Loucy (cell line): ENCODE measurements around the gene RNASEH2C.

ENCODE experiments used
- H2AFZ ChIP-seq: fragments of 200-600 bp; sonication (generic); 2 replicates; pipeline ENCODE4 v1.6.0; 2016; ENCODE audit warnings: antibody characterized with exemption, mild to moderate bottlenecking, low read length, moderate library complexity
- H3F3A ChIP-seq: fragments of 200-600 bp; 2 replicates; pipeline ENCODE4 v1.6.0; 2016; ENCODE audit warnings: antibody characterized with exemption, low read depth, mild to moderate bottlenecking
- H3K27me3 ChIP-seq: fragments of 200-600 bp; sonication (generic); 2 replicates; pipeline ENCODE4 v1.6.1; 2014; ENCODE audit warnings: low read length, mild to moderate bottlenecking; ENCODE audit not compliant: insufficient read depth, poor library complexity, severe bottlenecking
- H3K36me3 ChIP-seq: fragments of 200-600 bp; sonication (generic); 2 replicates; pipeline ENCODE4 v1.6.1; 2016; ENCODE audit warnings: low read length; ENCODE audit not compliant: insufficient read depth
- H3K4me1 ChIP-seq: fragments of 200-600 bp; sonication (generic); 2 replicates; pipeline ENCODE4 v1.5.1; 2014; ENCODE audit warnings: low read length, mild to moderate bottlenecking; ENCODE audit not compliant: insufficient read depth, poor library complexity, severe bottlenecking
- H3K4me2 ChIP-seq: fragments of 200-600 bp; sonication (generic); 2 replicates; pipeline ENCODE4 v1.6.0; 2014; ENCODE audit warnings: antibody characterized with exemption, low read length, low read depth, mild to moderate bottlenecking; ENCODE audit not compliant: poor library complexity, severe bottlenecking
- H3K4me3 ChIP-seq: fragments of 200-600 bp; sonication (generic); 2 replicates; pipeline ENCODE4 v1.5.1; 2014; ENCODE audit warnings: low read length, mild to moderate bottlenecking, mixed read lengths; ENCODE audit not compliant: poor library complexity, severe bottlenecking
- H3K79me2 ChIP-seq: fragments of 200-600 bp; sonication (generic); 2 replicates; pipeline ENCODE4 v1.6.1; 2014; ENCODE audit warnings: low read length; ENCODE audit not compliant: insufficient read depth
- H3K9ac ChIP-seq: fragments of 200-600 bp; sonication (generic); 2 replicates; pipeline ENCODE4 v1.6.0; 2014; ENCODE audit warnings: mild to moderate bottlenecking, low read depth, low read length, moderate library complexity; ENCODE audit not compliant: poor library complexity, severe bottlenecking
- H3K9me2 ChIP-seq: fragments of 200-600 bp; sonication (generic); replicated peaks from 2 replicates; pipeline ENCODE4 v1.6.1; 2016; ENCODE audit warnings: low read depth, low read length, mixed read lengths
- H3K9me3 ChIP-seq: fragments of 200-600 bp; sonication (generic); 2 replicates; pipeline ENCODE4 v1.6.1; 2014; ENCODE audit warnings: mild to moderate bottlenecking, antibody characterized with exemption, low read length, low read depth; ENCODE audit not compliant: insufficient read depth
- H4K20me1 ChIP-seq: fragments of 200-600 bp; sonication (generic); 2 replicates; pipeline ENCODE4 v1.6.0; 2014; ENCODE audit warnings: antibody characterized with exemption, low read length, mild to moderate bottlenecking; ENCODE audit not compliant: insufficient read depth, poor library complexity, severe bottlenecking
- CTCF ChIP-seq: fragments of 200-600 bp; sonication (generic); conservative IDR thresholded peaks from 2 replicates; pipeline ENCODE4 v1.5.1; 2014; ENCODE audit warnings: mild to moderate bottlenecking, antibody characterized with exemption, low read length
- EZH2phosphoT487 ChIP-seq: fragments of 200-600 bp; IDR thresholded peaks from 2 replicates; pipeline ENCODE4 v1.6.1; 2018; ENCODE audit warnings: antibody characterized with exemption, mild to moderate bottlenecking, moderate library complexity, borderline replicate concordance

Gene RNASEH2C

GRCh38 chr11:65680192-65680743, 40.3 kb downstream of the RNASEH2C start:
- no peaks in the 10 kb centered on the region for H3F3A ChIP-seq
- H3K27me3 ChIP-seq, result no peaks in the 10 kb centered on the region
- H3K79me2 ChIP-seq, result no peaks in the 10 kb centered on the region
- H3K9me2 ChIP-seq, result no peaks in the 10 kb centered on the region
- no peak overlapping the region for H3K4me2 ChIP-seq
- no peaks in the 10 kb centered on the region for H3K4me1 ChIP-seq
- no peak overlapping the region for H3K4me3 ChIP-seq
- no peaks in the 10 kb centered on the region for H3K36me3 ChIP-seq
- H3K9me3 ChIP-seq, result no peaks in the 10 kb centered on the region
- no peak overlapping the region for H2AFZ ChIP-seq
- no peak overlapping the region for H3K9ac ChIP-seq
- TF ChIP-seq EZH2phosphoT487, result no peak
- TF ChIP-seq CTCF, result no peak
- H4K20me1 ChIP-seq, result no peaks in the 10 kb centered on the region

GRCh38 chr11:65672982-65673381, 47.6 kb downstream of the RNASEH2C start:
- Histone ChIP-seq H3K4me1 (no peaks in the 10 kb centered on the region), H3K9ac (no peak overlapping the region), H3K36me3 (no peaks in the 10 kb centered on the region), H3K9me2 (no peaks in the 10 kb centered on the region), H3K9me3 (no peaks in the 10 kb centered on the region), H3K4me3 (no peak overlapping the region), H3F3A (no peaks in the 10 kb centered on the region), H3K4me2 (no peak overlapping the region), H4K20me1 (no peaks in the 10 kb centered on the region), H3K27me3 (no peaks in the 10 kb centered on the region), H2AFZ (no peak overlapping the region), H3K79me2 (no peaks in the 10 kb centered on the region)
- TF ChIP-seq CTCF, result no peak
- TF ChIP-seq EZH2phosphoT487, result no peak

GRCh38 chr11:65672180-65672860, 48.3 kb downstream of the RNASEH2C start:
- Histone ChIP-seq H3K79me2 (no peaks in the 10 kb centered on the region), H3K9ac (no peak overlapping the region), H3K9me3 (no peaks in the 10 kb centered on the region), H3K27me3 (no peaks in the 10 kb centered on the region), H3K9me2 (no peaks in the 10 kb centered on the region), H3K4me1 (no peaks in the 10 kb centered on the region), H3K4me3 (no peak overlapping the region), H3K36me3 (no peaks in the 10 kb centered on the region), H2AFZ (no peak overlapping the region), H3K4me2 (no peak overlapping the region), H4K20me1 (no peaks in the 10 kb centered on the region), H3F3A (no peaks in the 10 kb centered on the region)
- no peak for TF ChIP-seq EZH2phosphoT487
- no peak for TF ChIP-seq CTCF
